ENCODE data around the gene GIMAP8.

DNA sequence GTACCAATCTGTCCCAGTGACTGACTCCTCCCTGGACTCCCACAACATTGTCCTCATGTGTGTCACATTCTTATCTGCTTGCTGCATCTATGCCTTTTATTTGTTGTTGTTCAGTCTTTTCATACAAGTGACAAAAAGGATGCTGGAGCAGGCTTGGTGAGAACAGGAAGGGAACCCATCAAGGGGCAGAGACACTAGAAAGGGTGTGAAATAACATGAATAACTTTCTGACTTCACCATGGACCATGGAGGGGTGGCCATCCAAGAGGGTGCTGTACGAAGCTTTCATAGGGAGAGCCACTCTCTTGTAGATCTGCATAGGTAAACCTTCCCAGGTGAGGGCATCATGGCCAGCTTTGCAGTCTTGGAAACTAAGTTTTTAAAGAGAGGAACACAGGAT is 14.5 kb downstream of the GIMAP8 start:
- TF ChIP-seq EP300 (IDR thresholded peaks at IDR 0.05): no peak
- TF ChIP-seq CTCF (IDR thresholded peaks at IDR 0.05): no peak
- TF ChIP-seq POLR2AphosphoS5 (IDR thresholded peaks at IDR 0.05): no peak

Data from esophagus muscularis mucosa (tissue), 4 donors.